ENCODE results near the gene C19orf25.

DNA sequence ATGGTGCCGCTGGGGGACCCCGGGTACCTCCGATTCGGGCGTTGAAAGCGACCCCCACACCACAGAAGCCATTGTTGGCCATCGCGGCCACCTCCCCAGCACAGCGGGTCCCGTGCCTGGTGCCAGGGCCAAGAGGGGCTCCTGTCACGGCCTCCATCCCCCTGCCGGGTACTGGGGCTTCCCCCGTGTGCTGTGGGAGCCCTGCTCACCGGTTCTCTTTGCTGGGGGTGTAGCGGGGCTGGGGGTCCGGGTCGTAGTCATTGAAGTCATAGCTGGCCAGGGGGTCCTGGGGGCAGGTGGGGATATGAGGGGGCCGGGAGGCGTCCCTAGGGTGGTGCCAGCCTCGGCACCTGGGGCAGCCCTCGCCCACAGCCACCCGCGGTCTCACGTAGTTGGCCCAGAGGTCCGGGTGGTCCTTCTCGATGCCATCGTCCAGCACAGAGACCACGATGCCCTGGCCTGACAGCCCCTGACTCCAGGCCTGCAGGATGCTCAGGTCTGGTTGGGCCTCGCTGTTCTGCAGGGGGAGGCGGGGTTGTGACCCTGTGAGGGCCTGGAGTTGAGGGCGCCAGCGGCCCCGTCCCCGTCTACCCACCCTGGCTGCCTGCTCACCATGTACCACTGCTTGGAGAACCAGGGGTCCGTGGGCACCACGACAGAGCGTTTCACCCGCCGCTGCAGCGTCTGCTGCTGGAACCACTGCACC lies 8.7 kb upstream of the C19orf25 start:
- TF ChIP-seq, protein P1, sequence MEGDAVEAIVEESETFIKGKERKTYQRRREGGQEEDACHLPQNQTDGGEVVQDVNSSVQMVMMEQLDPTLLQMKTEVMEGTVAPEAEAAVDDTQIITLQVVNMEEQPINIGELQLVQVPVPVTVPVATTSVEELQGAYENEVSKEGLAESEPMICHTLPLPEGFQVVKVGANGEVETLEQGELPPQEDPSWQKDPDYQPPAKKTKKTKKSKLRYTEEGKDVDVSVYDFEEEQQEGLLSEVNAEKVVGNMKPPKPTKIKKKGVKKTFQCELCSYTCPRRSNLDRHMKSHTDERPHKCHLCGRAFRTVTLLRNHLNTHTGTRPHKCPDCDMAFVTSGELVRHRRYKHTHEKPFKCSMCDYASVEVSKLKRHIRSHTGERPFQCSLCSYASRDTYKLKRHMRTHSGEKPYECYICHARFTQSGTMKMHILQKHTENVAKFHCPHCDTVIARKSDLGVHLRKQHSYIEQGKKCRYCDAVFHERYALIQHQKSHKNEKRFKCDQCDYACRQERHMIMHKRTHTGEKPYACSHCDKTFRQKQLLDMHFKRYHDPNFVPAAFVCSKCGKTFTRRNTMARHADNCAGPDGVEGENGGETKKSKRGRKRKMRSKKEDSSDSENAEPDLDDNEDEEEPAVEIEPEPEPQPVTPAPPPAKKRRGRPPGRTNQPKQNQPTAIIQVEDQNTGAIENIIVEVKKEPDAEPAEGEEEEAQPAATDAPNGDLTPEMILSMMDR (IDR thresholded peaks at IDR 0.05): no peak
- TF ChIP-seq POLR2A (IDR thresholded peaks at IDR 0.05; ENCODE audit: low read depth) (no peak), EP300 (IDR thresholded peaks at IDR 0.05) (no peak), POLR2AphosphoS5 (IDR thresholded peaks at IDR 0.05) (no peak)

All from esophagus muscularis mucosa (tissue), 4 donors.